ENCODE data around the gene NAE1.

Gene NAE1

GRCh38 chr16:66790130-66790733 lies 40.5 kb downstream of the NAE1 start:
- DNase-seq (ENCODE audit: low read depth, low spot score), result no peak
- CTCF ChIA-PET, result no interaction called here
- TF ChIP-seq, protein P1, sequence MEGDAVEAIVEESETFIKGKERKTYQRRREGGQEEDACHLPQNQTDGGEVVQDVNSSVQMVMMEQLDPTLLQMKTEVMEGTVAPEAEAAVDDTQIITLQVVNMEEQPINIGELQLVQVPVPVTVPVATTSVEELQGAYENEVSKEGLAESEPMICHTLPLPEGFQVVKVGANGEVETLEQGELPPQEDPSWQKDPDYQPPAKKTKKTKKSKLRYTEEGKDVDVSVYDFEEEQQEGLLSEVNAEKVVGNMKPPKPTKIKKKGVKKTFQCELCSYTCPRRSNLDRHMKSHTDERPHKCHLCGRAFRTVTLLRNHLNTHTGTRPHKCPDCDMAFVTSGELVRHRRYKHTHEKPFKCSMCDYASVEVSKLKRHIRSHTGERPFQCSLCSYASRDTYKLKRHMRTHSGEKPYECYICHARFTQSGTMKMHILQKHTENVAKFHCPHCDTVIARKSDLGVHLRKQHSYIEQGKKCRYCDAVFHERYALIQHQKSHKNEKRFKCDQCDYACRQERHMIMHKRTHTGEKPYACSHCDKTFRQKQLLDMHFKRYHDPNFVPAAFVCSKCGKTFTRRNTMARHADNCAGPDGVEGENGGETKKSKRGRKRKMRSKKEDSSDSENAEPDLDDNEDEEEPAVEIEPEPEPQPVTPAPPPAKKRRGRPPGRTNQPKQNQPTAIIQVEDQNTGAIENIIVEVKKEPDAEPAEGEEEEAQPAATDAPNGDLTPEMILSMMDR (IDR thresholded peaks at IDR 0.05; ENCODE audit: insufficient read depth, low read length, missing control alignments), result no peak
- no peak overlapping the region for H3K4me3 ChIP-seq (ENCODE audit: low read depth, low read length)
- POLR2A ChIA-PET, result no interaction called here

DNA sequence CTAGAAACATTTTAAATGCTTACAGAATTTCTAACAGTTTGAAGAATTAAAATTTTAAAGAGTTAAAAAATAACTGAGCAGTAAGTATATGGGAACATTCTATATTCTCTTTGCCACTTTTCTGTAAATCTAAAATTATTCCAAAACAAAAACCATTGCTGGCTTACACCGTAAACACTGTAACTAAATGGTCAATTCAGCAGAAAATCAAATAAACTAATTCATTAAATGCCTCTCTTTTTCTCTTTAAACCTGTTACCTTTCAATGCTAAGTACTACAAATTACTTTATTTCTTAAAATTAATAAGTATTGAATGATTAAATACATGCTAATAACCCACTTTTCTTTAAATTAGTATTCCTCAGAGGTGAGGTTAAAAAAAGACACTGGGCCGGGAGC lies 43.3 kb downstream of the NAE1 start:
- no peak for DNase-seq (ENCODE audit: low read depth, low spot score)
- POLR2A ChIA-PET, result no interaction called here
- TF ChIP-seq, protein P1 (IDR thresholded peaks at IDR 0.05; ENCODE audit: insufficient read depth, low read length, missing control alignments), result no peak
- H3K4me3 ChIP-seq (ENCODE audit: low read depth, low read length), result no peak overlapping the region
- CTCF ChIA-PET, result no interaction called here

GRCh38 chr16:66786551-66786950 lies 44.2 kb downstream of the NAE1 start:
- POLR2A ChIA-PET, result no interaction called here
- CTCF ChIA-PET, result no interaction called here
- no peak overlapping the region for H3K4me3 ChIP-seq (ENCODE audit: low read depth, low read length)
- TF ChIP-seq, protein P1 (IDR thresholded peaks at IDR 0.05; ENCODE audit: insufficient read depth, low read length, missing control alignments), result no peak
- no peak for DNase-seq (ENCODE audit: low read depth, low spot score)

GRCh38 chr16:66776457-66776856 lies 54.3 kb downstream of the NAE1 start:
- no peak overlapping the region for H3K4me3 ChIP-seq (ENCODE audit: low read depth, low read length)
- no peak for DNase-seq (ENCODE audit: low read depth, low spot score)
- ChIA-PET POLR2A (no interaction called here), CTCF (interaction anchor here (2.0 to 4.2 kb wide), 2 partner anchors 25 to 54 kb away, joined by 23 to 25 read pairs; partner anchors contain the start of genes DYNC1LI2 and NAE1)
- TF ChIP-seq, protein P1 (IDR thresholded peaks at IDR 0.05; ENCODE audit: insufficient read depth, low read length, missing control alignments), result no peak

DNA sequence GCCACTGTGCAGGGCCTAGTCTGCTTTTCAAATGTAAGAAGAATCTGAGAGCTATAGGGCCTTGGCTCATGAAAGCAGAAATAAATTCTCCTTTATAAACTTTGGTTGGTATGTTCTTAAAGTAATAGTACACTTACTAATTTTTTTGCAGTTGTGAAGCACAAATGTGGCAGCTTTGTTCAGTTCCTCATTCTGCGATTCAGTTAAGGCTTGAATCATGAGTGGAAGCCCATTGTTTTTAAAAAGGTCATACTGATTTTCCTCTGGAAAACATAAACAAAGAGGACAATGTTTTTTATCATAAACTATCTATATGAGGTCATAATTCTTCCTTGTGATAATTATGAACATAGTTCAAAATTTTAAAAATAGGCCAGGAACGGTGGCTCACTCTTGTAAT lies 55.8 kb downstream of the NAE1 start:
- POLR2A ChIA-PET, result no interaction called here
- no peak overlapping the region for H3K4me3 ChIP-seq (ENCODE audit: low read depth, low read length)
- no peak for DNase-seq (ENCODE audit: low read depth, low spot score)
- CTCF ChIA-PET, result interaction anchor here (1.2 kb wide), 1 partner anchor 23 kb away, joined by 8 read pairs; the partner anchor contains the start of gene DYNC1LI2
- TF ChIP-seq, protein P1 (IDR thresholded peaks at IDR 0.05; ENCODE audit: insufficient read depth, low read length, missing control alignments), result no peak

DNA sequence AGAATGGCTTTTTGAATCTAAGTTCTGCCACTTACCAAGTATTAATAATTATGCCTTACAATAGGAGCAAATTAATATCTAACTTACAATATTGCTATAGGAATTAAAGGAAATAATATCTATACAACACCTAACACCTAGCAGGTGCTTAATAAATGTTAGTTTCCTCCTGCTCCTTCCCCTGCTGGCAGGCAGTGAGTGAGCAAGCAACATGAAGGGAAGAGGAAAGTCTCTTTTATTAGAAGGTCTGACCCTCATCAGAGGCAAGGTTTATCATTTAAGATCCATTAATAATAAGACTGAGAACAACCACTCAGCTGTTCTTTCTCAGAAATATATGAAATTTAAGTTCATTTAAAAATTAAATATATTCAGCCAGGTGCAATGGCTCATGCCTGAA lies 72.7 kb downstream of the NAE1 start:
- H3K4me3 ChIP-seq (ENCODE audit: low read depth, low read length), result no peak overlapping the region
- ChIA-PET POLR2A (no interaction called here), CTCF (interaction anchor here (1.1 kb wide), 1 partner anchor 14 kb away, joined by 3 read pairs; no protein-coding TSS in a partner anchor)
- TF ChIP-seq, protein P1 (IDR thresholded peaks at IDR 0.05; ENCODE audit: insufficient read depth, low read length, missing control alignments), result no peak
- DNase-seq (ENCODE audit: low read depth, low spot score), result no peak
